ENCODE measurements around the gene RHBDL1. TPM values are rescaled to one million over a fixed set of nuclear protein-coding genes. Genes with fewer than 3 reads are reported as not detected.
A peak's percentile ranks its signal among the peaks of the same experiment; 100 is the strongest.

Gene RHBDL1
- total and polyA plus RNA-seq, 9 of the 15 experiments (the other 6 are each of a cell fraction or from before 2014, with no cell fraction given) = 0.03 to 5.6 (median 1.3) TPM; not detected in 1

- TF ChIP-seq CREB5 (CRISPR knock-in tag; IDR thresholded peaks at IDR 0.05) (no peak), SP2 (IDR thresholded peaks at IDR 0.05; ENCODE audit: extremely low read depth, low read depth, low read length, poor library complexity, severe bottlenecking) (no peak), L3MBTL2 (IDR thresholded peaks at IDR 0.05) (peak; percentile 84), DPF2 (IDR thresholded peaks at IDR 0.05) (no peak), NCOR1 (IDR thresholded peaks at IDR 0.05) (no peak), HNRNPLL (IDR thresholded peaks at IDR 0.05; ENCODE audit: low read depth, low read length, poor library complexity, severe bottlenecking) (peak; percentile 24), POLR2H (tag; IDR thresholded peaks at IDR 0.05; ENCODE audit: low read depth) (no peak), MTA2 (IDR thresholded peaks at IDR 0.05; ENCODE audit: low read depth) (no peak), POLR2AphosphoS2 (IDR thresholded peaks at IDR 0.05; ENCODE audit: low read length) (no peak), ARID4B (CRISPR knock-in tag; IDR thresholded peaks at IDR 0.05) (no peak), RBM34 (IDR thresholded peaks at IDR 0.05; ENCODE audit: borderline replicate concordance, insufficient read depth, low read length) (no peak), ATF7 (IDR thresholded peaks at IDR 0.05) (no peak), MAX (CRISPR knock-in tag; IDR thresholded peaks at IDR 0.05) (peak; percentile 60), BRD9 (IDR thresholded peaks at IDR 0.05; ENCODE audit: low read depth, partially characterized antibody) (no peak), ZNF274 (IDR thresholded peaks at IDR 0.05; ENCODE audit: borderline replicate concordance, low read depth, low read length) (no peak), ZNF551 (CRISPR knock-in tag; IDR thresholded peaks at IDR 0.05) (no peak), KAT2B (IDR thresholded peaks at IDR 0.05; ENCODE audit: low read depth, low read length) (no peak), FOXJ3 (CRISPR knock-in tag; IDR thresholded peaks at IDR 0.05) (no peak), ATF3 (IDR thresholded peaks at IDR 0.05) (no peak), ATF3 (CRISPR knock-in tag; conservative IDR thresholded peaks at IDR 0.05) (no peak), PYGO2 (tag; IDR thresholded peaks at IDR 0.05) (no peak), FOS (IDR thresholded peaks at IDR 0.05; ENCODE audit: extremely low read depth, insufficient read length) (no peak), KLF1 (tag; IDR thresholded peaks at IDR 0.05) (no peak)
These were observed 40.2 kb downstream of the RHBDL1 start (continued) for GRCh38 chr16:715477-716199.

All from K562 (cell line).